IMR-90 (cell line): ENCODE data around the gene DDX27. TPM values are rescaled to one million over a fixed set of nuclear protein-coding genes. Genes with fewer than 3 reads are reported as not detected.
A peak's percentile ranks its signal among the peaks of the same experiment; 100 is the strongest.

Experiments used
- ATAC-seq: fragments of 200-7000 bp; cut with Tn5 transposase; 2 replicates; pipeline ENCODE4 v1.9.1; 2020; ENCODE audit warnings: low read depth, mild to moderate bottlenecking, moderate library complexity
- BruUV-seq: library from RNA; stranded (reverse); fragments of 400-500 nt; replicated peaks from 2 replicates; lab custom pipeline; 2021; lab: Mats Ljungman, UMichigan
- CTCF ChIA-PET: fragments of 300-600 bp; formaldehyde crosslinking; extraction: SDS; loops from one replicate; lab custom pipeline; 2021; ENCODE audit warnings: antibody characterized with exemption; lab: Yijun Ruan, JAX
- POLR2A ChIA-PET: fragments of 300-600 bp; sonication (Branson Sonifier 250); formaldehyde crosslinking; loops from one replicate; lab custom pipeline; 2022; ENCODE audit warnings: antibody characterized with exemption; ENCODE audit not compliant: unreplicated experiment; lab: Charles Lee
- DNase-seq: peaks from one replicate; pipeline ENCODE4 v3.0.0; 2013
- H2AFZ ChIP-seq: replicated peaks from 2 replicates; pipeline ENCODE3; 2013; ENCODE audit warnings: low read length, mild to moderate bottlenecking; ENCODE audit not compliant: poor library complexity
- H2AK5ac ChIP-seq: 2 replicates; pipeline ENCODE4 v1.6.1; 2013; ENCODE audit warnings: low read depth, low read length, inconsistent platforms
- H2AK9ac ChIP-seq: replicated peaks from 2 replicates; pipeline ENCODE3; 2013; ENCODE audit warnings: mild to moderate bottlenecking, low read depth, low read length, moderate library complexity; ENCODE audit not compliant: poor library complexity
- H2BK120ac ChIP-seq: 2 replicates; pipeline ENCODE4 v1.6.1; 2013; ENCODE audit warnings: low read depth, low read length, inconsistent platforms
- H2BK15ac ChIP-seq: 3 replicates; pipeline ENCODE4 v1.6.1; 2013; ENCODE audit warnings: low read depth, low read length, inconsistent platforms
- H2BK20ac ChIP-seq: 2 replicates; pipeline ENCODE4 v1.6.1; 2013; ENCODE audit warnings: low read depth, mild to moderate bottlenecking, inconsistent platforms, low read length, moderate library complexity
- H2BK5ac ChIP-seq: 2 replicates; pipeline ENCODE4 v1.6.1; 2013; ENCODE audit warnings: mild to moderate bottlenecking, low read depth, low read length, inconsistent platforms; ENCODE audit not compliant: poor library complexity, severe bottlenecking
- H3K14ac ChIP-seq: replicated peaks from 2 replicates; pipeline ENCODE4 v1.6.1; 2013; ENCODE audit warnings: low read depth, low read length, inconsistent platforms
- H3K18ac ChIP-seq: 2 replicates; pipeline ENCODE4 v1.6.1; 2013; ENCODE audit warnings: low read depth, low read length, control low read depth
- H3K23ac ChIP-seq: 2 replicates; pipeline ENCODE4 v1.6.1; 2013; ENCODE audit warnings: low read depth, low read length, inconsistent platforms
- H3K27ac ChIP-seq: 2 replicates; pipeline ENCODE4 v1.5.1; 2013; ENCODE audit warnings: mild to moderate bottlenecking, control low read depth, low read length; ENCODE audit not compliant: insufficient read depth
- H3K27me3 ChIP-seq: 2 replicates; pipeline ENCODE4 v1.6.1; 2013; ENCODE audit warnings: low read length; ENCODE audit not compliant: control insufficient read depth, insufficient read depth
- H3K36me3 ChIP-seq: 2 replicates; pipeline ENCODE4 v1.6.1; 2013; ENCODE audit warnings: low read length, mixed read lengths; ENCODE audit not compliant: control insufficient read depth, insufficient read depth
- H3K4ac ChIP-seq: 2 replicates; pipeline ENCODE4 v1.6.1; 2013; ENCODE audit warnings: low read depth, low read length, inconsistent platforms
- H3K4me1 ChIP-seq: 2 replicates; pipeline ENCODE4 v1.6.1; 2013; ENCODE audit warnings: low read length, mixed read lengths; ENCODE audit not compliant: control insufficient read depth, insufficient read depth
- H3K4me2 ChIP-seq: 2 replicates; pipeline ENCODE4 v1.6.1; 2013; ENCODE audit warnings: low read depth, mild to moderate bottlenecking, control low read depth, low read length, moderate library complexity
- H3K4me3 ChIP-seq: 2 replicates; pipeline ENCODE4 v1.5.1; 2013; ENCODE audit warnings: low read depth, mild to moderate bottlenecking, control low read depth, low read length, moderate library complexity; ENCODE audit not compliant: insufficient read depth
- H3K56ac ChIP-seq: 2 replicates; pipeline ENCODE4 v1.6.1; 2013; ENCODE audit warnings: low read length, inconsistent platforms; ENCODE audit not compliant: insufficient read depth; ENCODE audit errors: extremely low read depth
- H3K79me1 ChIP-seq, 2 experiments: 2 replicates each; pipeline ENCODE4 v1.6.1; 2013; ENCODE audit warnings: low read length in 2 of 2, inconsistent platforms in 1 of 2, low read depth in 1 of 2
- H3K9ac ChIP-seq: 2 replicates; pipeline ENCODE4 v1.6.1; 2013; ENCODE audit warnings: low read depth, low read length, control low read depth
- H3K9me1 ChIP-seq: 2 replicates; pipeline ENCODE4 v1.6.1; 2013; ENCODE audit warnings: low read length, inconsistent platforms; ENCODE audit not compliant: insufficient read depth
- H3K9me3 ChIP-seq: 2 replicates; pipeline ENCODE4 v1.6.1; 2013; ENCODE audit warnings: low read length; ENCODE audit not compliant: control insufficient read depth, insufficient read depth
- H4K20me1 ChIP-seq: 2 replicates; pipeline ENCODE4 v1.6.1; 2013; ENCODE audit warnings: low read length, inconsistent platforms; ENCODE audit not compliant: insufficient read depth
- H4K5ac ChIP-seq: 2 replicates; pipeline ENCODE4 v1.6.1; 2013; ENCODE audit warnings: mild to moderate bottlenecking, low read depth, low read length, control low read depth
- H4K8ac ChIP-seq, 2 experiments: 2 replicates each; pipeline ENCODE4 v1.6.1; 2013; ENCODE audit warnings: low read depth in 2 of 2, low read length in 2 of 2, control low read depth in 1 of 2, inconsistent platforms in 1 of 2
- H4K91ac ChIP-seq: 2 replicates; pipeline ENCODE4 v1.6.1; 2013; ENCODE audit warnings: low read depth, low read length, inconsistent platforms; ENCODE audit not compliant: insufficient read depth
- FOS ChIP-seq: fragments of 150-350 bp; IDR thresholded peaks from 2 replicates; pipeline ENCODE4 v1.6.1; 2016; ENCODE audit warnings: low read depth, low read length
- RFX5 ChIP-seq: IDR thresholded peaks from 2 replicates; pipeline ENCODE4 v1.8.0; 2012; ENCODE audit warnings: low read depth, mild to moderate bottlenecking, low read length, moderate library complexity
- SMC3 ChIP-seq: fragments of 150-350 bp; IDR thresholded peaks from 2 replicates; pipeline ENCODE4 v1.6.1; 2016; ENCODE audit warnings: low read depth, mild to moderate bottlenecking, antibody characterized with exemption, low read length, moderate library complexity
- WGBS, 2 experiments: methylation state at CpG; one replicate each; pipeline versions ENCODE4 v1.1.5 to v1.1.7; 2013; ENCODE audit warnings: missing lambda C conversion rate in 2 of 2; ENCODE audit not compliant: insufficient read length in 1 of 2; ENCODE audit errors: extremely low coverage in 2 of 2; 5-methylcytosine and 5-hydroxymethylcytosine counted together
- dilution Hi-C: fragments of 300-500 bp; cut with HindIII; formaldehyde crosslinking; loops from one replicate; pipeline ENCODE4 v1.14.3; 2018; ENCODE audit warnings: low sequenced_read_pairs; ENCODE audit not compliant: unreplicated experiment
- in situ Hi-C: fragments of 300-500 bp; cut with MboI; formaldehyde crosslinking; loops from 3 replicates; pipeline ENCODE4 v1.14.3; 2019; ENCODE audit warnings: low sequenced_read_pairs, inconsistent platforms, mixed read lengths
- intact Hi-C: fragments of 100-400 bp; cut with micrococcal nuclease; formaldehyde crosslinking; loops from 2 replicates; pipeline ENCODE4 v1.10.0; 2022
- polyA plus RNA-seq, 3 experiments: library from polyadenylated mRNA; depleted of rRNA; stranded (reverse); fragments of >200 nt; gene quantifications; 2 replicates each; pipeline ENCODE4 v1.2.3, GENCODE V29; 2012; ENCODE audit warnings: low replicate concordance in 1 of 3
- total RNA-seq: library from RNA; depleted of rRNA; stranded (reverse); fragments of >200 nt; gene quantifications from 2 replicates; pipeline ENCODE4 v1.2.3, GENCODE V29; 2012
- TF ChIP-seq, protein P1 (sequence below): conservative IDR thresholded peaks from 2 replicates; pipeline ENCODE4 v1.5.1; 2012; ENCODE audit warnings: mild to moderate bottlenecking, low read depth, low read length, improper control_type of control experiment

DDX27 gene
- total and polyA plus RNA-seq, 2 of the 4 experiments (the other 2 are of a cell fraction), result 33.2 to 36.7 TPM

DNA sequence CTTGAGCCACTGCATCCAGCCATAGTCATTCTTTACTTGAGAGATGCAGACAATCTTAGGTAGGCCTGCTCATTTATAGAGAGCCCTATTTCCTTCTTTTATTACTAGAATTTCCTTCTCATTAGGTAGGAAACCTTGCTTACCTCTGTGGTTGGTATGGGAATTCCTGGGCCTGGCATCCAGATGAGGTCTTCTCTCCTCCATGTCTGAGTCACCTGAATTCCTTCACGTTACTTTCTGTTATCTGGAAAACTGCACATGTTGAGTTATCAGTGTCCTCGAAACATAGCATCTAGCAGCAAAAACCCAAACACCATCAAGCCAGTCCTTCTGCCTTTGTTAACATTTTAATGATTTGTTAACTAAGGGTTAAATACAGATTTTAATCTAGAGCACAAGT, 56.4 kb downstream of the DDX27 start:
- no peak overlapping the region for H2BK15ac ChIP-seq
- no peak overlapping the region for H3K18ac ChIP-seq
- H2AK5ac ChIP-seq, result no peak overlapping the region
- in situ Hi-C loops, result no loop called here
- no peak overlapping the region for H3K9ac ChIP-seq
- no peak overlapping the region for H3K27ac ChIP-seq
- POLR2A ChIA-PET, result no interaction called here
- peak overlapping the region; percentile 17; the same call in 1 of the 2 replicates for H3K23ac ChIP-seq
- no TSS peak for BruUV-seq
- no peak overlapping the region for H3K4me2 ChIP-seq
- peaks cover 40% of the 10 kb centered on the region for H3K36me3 ChIP-seq
- no peak for ATAC-seq
- H3K4me1 ChIP-seq, result peaks cover 4% of the 10 kb centered on the region; the same call in 1 of the 2 replicates
- no peaks in the 10 kb centered on the region for H3K27me3 ChIP-seq
- no peak overlapping the region for H2AK9ac ChIP-seq
- no peak for DNase-seq
- H2BK5ac ChIP-seq, result peak overlapping the region; percentile 79
- no peak overlapping the region for H4K5ac ChIP-seq
- WGBS, 2 experiments, result no CpG with 5 or more reads among the region's 2 CpGs
- H3K14ac ChIP-seq, result no peak overlapping the region
- peaks cover 56% of the 10 kb centered on the region for H4K20me1 ChIP-seq
- no peak overlapping the region for H4K91ac ChIP-seq
- dilution Hi-C loops, result no loop called here
- no peak overlapping the region for H2BK120ac ChIP-seq
- H4K8ac ChIP-seq, result no peak overlapping the region
- CTCF ChIA-PET, result no interaction called here
- H2AFZ ChIP-seq, result no peak overlapping the region
- peaks cover 11% of the 10 kb centered on the region for H3K9me1 ChIP-seq
- H3K4ac ChIP-seq, result no peak overlapping the region
- H3K9me3 ChIP-seq, result peaks cover 3% of the 10 kb centered on the region; the same call in 1 of the 2 replicates
- H3K79me1 ChIP-seq, result peaks cover 25 to 62% of the 10 kb centered on the region in 2 experiments
- no peak overlapping the region for H3K4me3 ChIP-seq
- no peak overlapping the region; the same call in 1 of the 2 replicates for H2BK20ac ChIP-seq
- TF ChIP-seq FOS (no peak), RFX5 (no peak), SMC3 (no peak)
- TF ChIP-seq, protein P1, sequence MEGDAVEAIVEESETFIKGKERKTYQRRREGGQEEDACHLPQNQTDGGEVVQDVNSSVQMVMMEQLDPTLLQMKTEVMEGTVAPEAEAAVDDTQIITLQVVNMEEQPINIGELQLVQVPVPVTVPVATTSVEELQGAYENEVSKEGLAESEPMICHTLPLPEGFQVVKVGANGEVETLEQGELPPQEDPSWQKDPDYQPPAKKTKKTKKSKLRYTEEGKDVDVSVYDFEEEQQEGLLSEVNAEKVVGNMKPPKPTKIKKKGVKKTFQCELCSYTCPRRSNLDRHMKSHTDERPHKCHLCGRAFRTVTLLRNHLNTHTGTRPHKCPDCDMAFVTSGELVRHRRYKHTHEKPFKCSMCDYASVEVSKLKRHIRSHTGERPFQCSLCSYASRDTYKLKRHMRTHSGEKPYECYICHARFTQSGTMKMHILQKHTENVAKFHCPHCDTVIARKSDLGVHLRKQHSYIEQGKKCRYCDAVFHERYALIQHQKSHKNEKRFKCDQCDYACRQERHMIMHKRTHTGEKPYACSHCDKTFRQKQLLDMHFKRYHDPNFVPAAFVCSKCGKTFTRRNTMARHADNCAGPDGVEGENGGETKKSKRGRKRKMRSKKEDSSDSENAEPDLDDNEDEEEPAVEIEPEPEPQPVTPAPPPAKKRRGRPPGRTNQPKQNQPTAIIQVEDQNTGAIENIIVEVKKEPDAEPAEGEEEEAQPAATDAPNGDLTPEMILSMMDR, result no peak
- no peak overlapping the region for H3K56ac ChIP-seq
- intact Hi-C loops, result loop anchor here (1.0 kb wide), 1 partner anchor 7 kb away; no protein-coding TSS in a partner anchor
